HEK293 (cell line): ENCODE data around the gene KPNA2.

ENCODE experiments used
- EGR2 ChIP-seq: fragments of 450-650 bp; formaldehyde crosslinking; IDR thresholded peaks from 2 replicates; pipeline ENCODE4 v1.5.1; 2016; ENCODE audit warnings: low read depth, missing biosample characterization, missing genetic modification characterization
- GFI1B ChIP-seq: fragments of 450-650 bp; formaldehyde crosslinking; IDR thresholded peaks from 2 replicates; pipeline ENCODE4 v1.5.1; 2016; ENCODE audit warnings: missing biosample characterization, missing genetic modification characterization
- GLI4 ChIP-seq: fragments of 450-650 bp; formaldehyde crosslinking; IDR thresholded peaks from 2 replicates; pipeline ENCODE4 v1.5.1; 2016; ENCODE audit warnings: missing biosample characterization, missing genetic modification characterization
- GLIS1 ChIP-seq: fragments of 450-650 bp; formaldehyde crosslinking; IDR thresholded peaks from 2 replicates; pipeline ENCODE4 v1.5.1; 2016; ENCODE audit warnings: missing biosample characterization, missing genetic modification characterization
- GLIS2 ChIP-seq: fragments of 450-650 bp; formaldehyde crosslinking; IDR thresholded peaks from 2 replicates; pipeline ENCODE4 v1.5.1; 2016; ENCODE audit warnings: missing biosample characterization, missing genetic modification characterization
- MZF1 ChIP-seq: fragments of 450-650 bp; formaldehyde crosslinking; IDR thresholded peaks from 2 replicates; pipeline ENCODE4 v1.5.1; 2017; ENCODE audit warnings: missing biosample characterization, missing genetic modification characterization, borderline replicate concordance
- RBAK ChIP-seq: fragments of 450-650 bp; formaldehyde crosslinking; IDR thresholded peaks from 2 replicates; pipeline ENCODE4 v1.5.1; 2016; ENCODE audit warnings: missing biosample characterization, missing genetic modification characterization
- REPIN1 ChIP-seq: fragments of 450-650 bp; formaldehyde crosslinking; IDR thresholded peaks from 2 replicates; pipeline ENCODE4 v1.5.1; 2017; ENCODE audit warnings: missing biosample characterization, missing genetic modification characterization, low read depth
- ZBTB21 ChIP-seq: fragments of 450-650 bp; formaldehyde crosslinking; IDR thresholded peaks from 2 replicates; pipeline ENCODE4 v1.5.1; 2017; ENCODE audit warnings: missing biosample characterization, missing genetic modification characterization
- ZBTB48 ChIP-seq: fragments of 450-650 bp; formaldehyde crosslinking; IDR thresholded peaks from 2 replicates; pipeline ENCODE4 v1.5.1; 2016; ENCODE audit warnings: missing biosample characterization, missing genetic modification characterization
- ZEB2 ChIP-seq: fragments of 450-650 bp; formaldehyde crosslinking; IDR thresholded peaks from 2 replicates; pipeline ENCODE4 v1.5.1; 2016; ENCODE audit warnings: missing biosample characterization, missing genetic modification characterization
- ZFHX2 ChIP-seq: fragments of 450-650 bp; formaldehyde crosslinking; conservative IDR thresholded peaks from 2 replicates; pipeline ENCODE4 v1.5.1; 2016; ENCODE audit warnings: missing biosample characterization, missing genetic modification characterization
- ZFP37 ChIP-seq: fragments of 450-650 bp; formaldehyde crosslinking; IDR thresholded peaks from 2 replicates; pipeline ENCODE4 v1.5.1; 2016; ENCODE audit warnings: missing biosample characterization, missing genetic modification characterization
- ZNF112 ChIP-seq: fragments of 450-650 bp; formaldehyde crosslinking; IDR thresholded peaks from 2 replicates; pipeline ENCODE4 v1.5.0; 2017; ENCODE audit warnings: missing biosample characterization, missing genetic modification characterization
- ZNF121 ChIP-seq: fragments of 450-650 bp; formaldehyde crosslinking; IDR thresholded peaks from 2 replicates; pipeline ENCODE4 v1.5.1; 2016; ENCODE audit warnings: missing biosample characterization, missing genetic modification characterization
- ZNF132 ChIP-seq: fragments of 450-650 bp; formaldehyde crosslinking; IDR thresholded peaks from 2 replicates; pipeline ENCODE4 v1.5.1; 2017; ENCODE audit warnings: missing biosample characterization, missing genetic modification characterization, borderline replicate concordance
- ZNF510 ChIP-seq: fragments of 450-650 bp; formaldehyde crosslinking; IDR thresholded peaks from 2 replicates; pipeline ENCODE4 v1.5.1; 2018; ENCODE audit warnings: mild to moderate bottlenecking, missing genetic modification characterization, missing biosample characterization; ENCODE audit not compliant: insufficient replicate concordance
- ZNF610 ChIP-seq: fragments of 450-650 bp; formaldehyde crosslinking; IDR thresholded peaks from 2 replicates; pipeline ENCODE4 v1.5.1; 2016; ENCODE audit warnings: missing biosample characterization, missing genetic modification characterization, borderline replicate concordance
- ZNF623 ChIP-seq: fragments of 450-650 bp; formaldehyde crosslinking; IDR thresholded peaks from 2 replicates; pipeline ENCODE4 v1.5.1; 2016; ENCODE audit warnings: missing biosample characterization, missing genetic modification characterization
- ZNF658 ChIP-seq: fragments of 450-650 bp; formaldehyde crosslinking; IDR thresholded peaks from 2 replicates; pipeline ENCODE4; 2016; ENCODE audit warnings: missing biosample characterization, missing genetic modification characterization
- ZNF747 ChIP-seq: fragments of 450-650 bp; formaldehyde crosslinking; IDR thresholded peaks from 2 replicates; pipeline ENCODE4 v1.5.1; 2016; ENCODE audit warnings: missing biosample characterization, missing genetic modification characterization
- ZNF792 ChIP-seq: fragments of 450-650 bp; formaldehyde crosslinking; IDR thresholded peaks from 2 replicates; pipeline ENCODE4 v1.5.1; 2016; ENCODE audit warnings: missing biosample characterization, missing genetic modification characterization
- ZSCAN16 ChIP-seq: fragments of 450-650 bp; formaldehyde crosslinking; IDR thresholded peaks from 2 replicates; pipeline ENCODE4 v1.5.1; 2016; ENCODE audit warnings: missing biosample characterization, missing genetic modification characterization
- TF ChIP-seq, protein P1 (sequence below): fragments of 450-650 bp; formaldehyde crosslinking; IDR thresholded peaks from 2 replicates; pipeline ENCODE4 v1.5.1; 2016; ENCODE audit warnings: missing biosample characterization, missing genetic modification characterization
- TF ChIP-seq, protein P2 (sequence below): fragments of 450-650 bp; formaldehyde crosslinking; IDR thresholded peaks from 2 replicates; pipeline ENCODE4; 2016; ENCODE audit warnings: missing biosample characterization, missing genetic modification characterization
- TF ChIP-seq, protein P3 (sequence below): fragments of 450-650 bp; formaldehyde crosslinking; IDR thresholded peaks from 2 replicates; pipeline ENCODE4 v1.5.1; 2016; ENCODE audit warnings: missing biosample characterization, missing genetic modification characterization
- TF ChIP-seq, protein P4 (sequence below): fragments of 450-650 bp; formaldehyde crosslinking; IDR thresholded peaks from 2 replicates; pipeline ENCODE4 v1.5.1; 2016; ENCODE audit warnings: missing biosample characterization, missing genetic modification characterization
- TF ChIP-seq, protein P5 (sequence below): fragments of 450-650 bp; formaldehyde crosslinking; IDR thresholded peaks from 2 replicates; pipeline ENCODE4 v1.5.1; 2016; ENCODE audit warnings: missing biosample characterization, missing genetic modification characterization
- TF ChIP-seq, protein P6 (sequence below): fragments of 450-650 bp; formaldehyde crosslinking; IDR thresholded peaks from 2 replicates; pipeline ENCODE4 v1.5.1; 2016; ENCODE audit warnings: missing biosample characterization, missing genetic modification characterization
- TF ChIP-seq, protein P7 (sequence below): fragments of 450-650 bp; formaldehyde crosslinking; IDR thresholded peaks from 2 replicates; pipeline ENCODE4 v1.5.1; 2016; ENCODE audit warnings: missing biosample characterization, missing genetic modification characterization

The KPNA2 gene

DNA sequence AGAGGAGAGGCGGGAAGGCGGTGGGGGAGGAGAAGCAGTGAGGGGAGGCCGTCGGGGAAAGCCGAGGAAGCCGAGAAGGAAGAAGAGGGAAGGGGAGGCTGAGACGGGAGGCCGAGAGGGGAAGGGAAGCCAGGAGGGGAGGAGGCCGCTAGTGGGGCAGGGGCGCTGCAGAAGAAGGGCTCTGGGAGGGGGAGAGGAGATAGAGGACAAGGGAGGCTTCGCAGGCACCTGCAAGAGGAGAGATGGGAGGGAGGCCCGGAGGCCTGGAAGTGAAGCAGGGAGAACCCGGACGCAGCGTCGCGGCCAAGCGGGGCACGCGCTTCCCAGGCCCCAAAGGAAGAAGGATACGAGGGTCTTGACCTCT, 41.6 kb upstream of the KPNA2 start (continued):
- TF ChIP-seq EGR2 (tag by site-specific recombination) (peak; percentile 37; the same call in 1 of the 2 replicates), ZFHX2 (tag by site-specific recombination) (peak; percentile 44), ZFP37 (tag by site-specific recombination) (peak; percentile 83), ZNF132 (tag by site-specific recombination) (no peak), ZNF510 (no peak), ZNF121 (tag by site-specific recombination) (no peak; the same call in 1 of the 2 replicates), ZNF610 (tag by site-specific recombination) (peak; percentile 68; the same call in 1 of the 2 replicates), ZNF658 (no peak), ZNF623 (tag by site-specific recombination) (0 out of 2 replicates have a peak, but pooled peaks have one; percentile 9), MZF1 (tag by site-specific recombination) (peak; percentile 94), RBAK (no peak), ZNF112 (tag by site-specific recombination) (no peak), ZBTB48 (tag by site-specific recombination) (peak; percentile 89), ZNF792 (tag by site-specific recombination) (peak; percentile 82; the same call in 1 of the 2 replicates), ZNF747 (tag by site-specific recombination) (no peak), GLIS2 (tag by site-specific recombination) (peak; percentile 91), REPIN1 (tag by site-specific recombination) (0 out of 2 replicates have a peak, but pooled peaks have one; percentile 56), ZBTB21 (peak; percentile 32; the same call in 1 of the 2 replicates), GLI4 (tag by site-specific recombination) (peak; percentile 99), GFI1B (tag by site-specific recombination) (peak; percentile 44; the same call in 1 of the 2 replicates), GLIS1 (tag by site-specific recombination) (peak; percentile 74), ZEB2 (tag by site-specific recombination) (peak; percentile 87), ZSCAN16 (tag by site-specific recombination) (0 out of 2 replicates have a peak, but pooled peaks have one; percentile 8)
- TF ChIP-seq, protein P1, sequence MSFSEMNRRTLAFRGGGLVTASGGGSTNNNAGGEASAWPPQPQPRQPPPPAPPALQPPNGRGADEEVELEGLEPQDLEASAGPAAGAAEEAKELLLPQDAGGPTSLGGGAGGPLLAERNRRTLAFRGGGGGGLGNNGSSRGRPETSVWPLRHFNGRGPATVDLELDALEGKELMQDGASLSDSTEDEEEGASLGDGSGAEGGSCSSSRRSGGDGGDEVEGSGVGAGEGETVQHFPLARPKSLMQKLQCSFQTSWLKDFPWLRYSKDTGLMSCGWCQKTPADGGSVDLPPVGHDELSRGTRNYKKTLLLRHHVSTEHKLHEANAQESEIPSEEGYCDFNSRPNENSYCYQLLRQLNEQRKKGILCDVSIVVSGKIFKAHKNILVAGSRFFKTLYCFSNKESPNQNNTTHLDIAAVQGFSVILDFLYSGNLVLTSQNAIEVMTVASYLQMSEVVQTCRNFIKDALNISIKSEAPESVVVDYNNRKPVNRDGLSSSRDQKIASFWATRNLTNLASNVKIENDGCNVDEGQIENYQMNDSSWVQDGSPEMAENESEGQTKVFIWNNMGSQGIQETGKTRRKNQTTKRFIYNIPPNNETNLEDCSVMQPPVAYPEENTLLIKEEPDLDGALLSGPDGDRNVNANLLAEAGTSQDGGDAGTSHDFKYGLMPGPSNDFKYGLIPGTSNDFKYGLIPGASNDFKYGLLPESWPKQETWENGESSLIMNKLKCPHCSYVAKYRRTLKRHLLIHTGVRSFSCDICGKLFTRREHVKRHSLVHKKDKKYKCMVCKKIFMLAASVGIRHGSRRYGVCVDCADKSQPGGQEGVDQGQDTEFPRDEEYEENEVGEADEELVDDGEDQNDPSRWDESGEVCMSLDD (tag by site-specific recombination) = peak; percentile 84; the same call in 1 of the 2 replicates
- TF ChIP-seq, protein P2, sequence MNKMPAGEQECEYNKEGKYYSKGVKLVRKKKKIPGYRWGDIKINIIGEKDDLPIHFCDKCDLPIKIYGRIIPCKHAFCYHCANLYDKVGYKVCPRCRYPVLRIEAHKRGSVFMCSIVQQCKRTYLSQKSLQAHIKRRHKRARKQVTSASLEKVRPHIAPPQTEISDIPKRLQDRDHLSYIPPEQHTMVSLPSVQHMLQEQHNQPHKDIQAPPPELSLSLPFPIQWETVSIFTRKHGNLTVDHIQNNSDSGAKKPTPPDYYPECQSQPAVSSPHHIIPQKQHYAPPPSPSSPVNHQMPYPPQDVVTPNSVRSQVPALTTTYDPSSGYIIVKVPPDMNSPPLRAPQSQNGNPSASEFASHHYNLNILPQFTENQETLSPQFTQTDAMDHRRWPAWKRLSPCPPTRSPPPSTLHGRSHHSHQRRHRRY = 0 out of 2 replicates have a peak, but pooled peaks have one; percentile 86
- TF ChIP-seq, protein P3, sequence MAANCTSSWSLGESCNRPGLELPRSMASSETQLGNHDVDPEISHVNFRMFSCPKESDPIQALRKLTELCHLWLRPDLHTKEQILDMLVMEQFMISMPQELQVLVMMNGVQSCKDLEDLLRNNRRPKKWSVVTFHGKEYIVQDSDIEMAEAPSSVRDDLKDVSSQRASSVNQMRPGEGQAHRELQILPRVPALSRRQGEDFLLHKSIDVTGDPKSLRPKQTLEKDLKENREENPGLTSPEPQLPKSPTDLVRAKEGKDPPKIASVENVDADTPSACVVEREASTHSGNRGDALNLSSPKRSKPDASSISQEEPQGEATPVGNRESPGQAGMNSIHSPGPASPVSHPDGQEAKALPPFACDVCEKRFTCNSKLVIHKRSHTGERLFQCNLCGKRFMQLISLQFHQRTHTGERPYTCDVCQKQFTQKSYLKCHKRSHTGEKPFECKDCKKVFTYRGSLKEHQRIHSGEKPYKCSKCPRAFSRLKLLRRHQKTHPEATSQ = peak; percentile 98
- TF ChIP-seq, protein P4, sequence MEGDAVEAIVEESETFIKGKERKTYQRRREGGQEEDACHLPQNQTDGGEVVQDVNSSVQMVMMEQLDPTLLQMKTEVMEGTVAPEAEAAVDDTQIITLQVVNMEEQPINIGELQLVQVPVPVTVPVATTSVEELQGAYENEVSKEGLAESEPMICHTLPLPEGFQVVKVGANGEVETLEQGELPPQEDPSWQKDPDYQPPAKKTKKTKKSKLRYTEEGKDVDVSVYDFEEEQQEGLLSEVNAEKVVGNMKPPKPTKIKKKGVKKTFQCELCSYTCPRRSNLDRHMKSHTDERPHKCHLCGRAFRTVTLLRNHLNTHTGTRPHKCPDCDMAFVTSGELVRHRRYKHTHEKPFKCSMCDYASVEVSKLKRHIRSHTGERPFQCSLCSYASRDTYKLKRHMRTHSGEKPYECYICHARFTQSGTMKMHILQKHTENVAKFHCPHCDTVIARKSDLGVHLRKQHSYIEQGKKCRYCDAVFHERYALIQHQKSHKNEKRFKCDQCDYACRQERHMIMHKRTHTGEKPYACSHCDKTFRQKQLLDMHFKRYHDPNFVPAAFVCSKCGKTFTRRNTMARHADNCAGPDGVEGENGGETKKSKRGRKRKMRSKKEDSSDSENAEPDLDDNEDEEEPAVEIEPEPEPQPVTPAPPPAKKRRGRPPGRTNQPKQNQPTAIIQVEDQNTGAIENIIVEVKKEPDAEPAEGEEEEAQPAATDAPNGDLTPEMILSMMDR = peak; percentile 75
- TF ChIP-seq, protein P5, sequence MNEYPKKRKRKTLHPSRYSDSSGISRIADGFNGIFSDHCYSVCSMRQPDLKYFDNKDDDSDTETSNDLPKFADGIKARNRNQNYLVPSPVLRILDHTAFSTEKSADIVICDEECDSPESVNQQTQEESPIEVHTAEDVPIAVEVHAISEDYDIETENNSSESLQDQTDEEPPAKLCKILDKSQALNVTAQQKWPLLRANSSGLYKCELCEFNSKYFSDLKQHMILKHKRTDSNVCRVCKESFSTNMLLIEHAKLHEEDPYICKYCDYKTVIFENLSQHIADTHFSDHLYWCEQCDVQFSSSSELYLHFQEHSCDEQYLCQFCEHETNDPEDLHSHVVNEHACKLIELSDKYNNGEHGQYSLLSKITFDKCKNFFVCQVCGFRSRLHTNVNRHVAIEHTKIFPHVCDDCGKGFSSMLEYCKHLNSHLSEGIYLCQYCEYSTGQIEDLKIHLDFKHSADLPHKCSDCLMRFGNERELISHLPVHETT (tag by site-specific recombination) = peak; percentile 87
- TF ChIP-seq, protein P6, sequence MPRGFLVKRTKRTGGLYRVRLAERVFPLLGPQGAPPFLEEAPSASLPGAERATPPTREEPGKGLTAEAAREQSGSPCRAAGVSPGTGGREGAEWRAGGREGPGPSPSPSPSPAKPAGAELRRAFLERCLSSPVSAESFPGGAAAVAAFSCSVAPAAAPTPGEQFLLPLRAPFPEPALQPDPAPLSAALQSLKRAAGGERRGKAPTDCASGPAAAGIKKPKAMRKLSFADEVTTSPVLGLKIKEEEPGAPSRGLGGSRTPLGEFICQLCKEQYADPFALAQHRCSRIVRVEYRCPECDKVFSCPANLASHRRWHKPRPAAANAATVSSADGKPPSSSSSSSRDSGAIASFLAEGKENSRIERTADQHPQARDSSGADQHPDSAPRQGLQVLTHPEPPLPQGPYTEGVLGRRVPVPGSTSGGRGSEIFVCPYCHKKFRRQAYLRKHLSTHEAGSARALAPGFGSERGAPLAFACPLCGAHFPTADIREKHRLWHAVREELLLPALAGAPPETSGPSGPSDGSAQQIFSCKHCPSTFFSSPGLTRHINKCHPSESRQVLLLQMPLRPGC (tag by site-specific recombination) = peak; percentile 79; the same call in 1 of the 2 replicates
- TF ChIP-seq, protein P7, sequence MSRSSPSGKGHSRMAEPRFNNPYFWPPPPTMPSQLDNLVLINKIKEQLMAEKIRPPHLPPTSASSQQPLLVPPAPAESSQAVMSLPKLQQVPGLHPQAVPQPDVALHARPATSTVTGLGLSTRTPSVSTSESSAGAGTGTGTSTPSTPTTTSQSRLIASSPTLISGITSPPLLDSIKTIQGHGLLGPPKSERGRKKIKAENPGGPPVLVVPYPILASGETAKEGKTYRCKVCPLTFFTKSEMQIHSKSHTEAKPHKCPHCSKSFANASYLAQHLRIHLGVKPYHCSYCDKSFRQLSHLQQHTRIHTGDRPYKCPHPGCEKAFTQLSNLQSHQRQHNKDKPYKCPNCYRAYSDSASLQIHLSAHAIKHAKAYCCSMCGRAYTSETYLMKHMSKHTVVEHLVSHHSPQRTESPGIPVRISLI = no peak
